GM12874 (cell line): ENCODE measurements around the gene GALNT8.

Experiments
- CTCF ChIP-seq: IDR thresholded peaks from 2 replicates; pipeline ENCODE4 v1.5.1; 2011; ENCODE audit warnings: low read depth, mild to moderate bottlenecking, control low read depth, low read length, moderate library complexity; ENCODE audit not compliant: insufficient read depth

The GALNT8 gene

DNA sequence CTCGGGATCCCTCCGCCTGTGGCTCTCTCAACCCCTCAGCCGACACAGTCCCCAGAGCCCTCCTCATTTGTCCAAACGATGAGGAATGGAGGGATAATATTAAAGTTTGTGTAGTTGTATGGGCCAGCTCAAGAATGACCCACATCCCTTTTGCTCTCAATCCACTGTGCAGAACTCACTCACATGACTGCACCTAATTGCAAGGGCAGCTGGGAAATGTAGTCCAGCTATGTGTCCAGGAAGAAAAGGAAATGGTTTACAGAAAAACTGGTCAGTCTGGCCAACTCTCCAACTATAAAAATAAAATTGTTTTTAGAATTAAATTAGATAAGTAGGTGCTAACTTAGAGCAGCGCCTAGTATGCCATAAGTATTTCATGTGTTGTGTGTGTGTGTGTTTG is 66.6 kb downstream of the GALNT8 start:
- TF ChIP-seq CTCF, result no peak

- TF ChIP-seq CTCF, result no peak
Measured at GRCh38 chr12:4787965-4788364, 67.8 kb downstream of the GALNT8 start.

DNA sequence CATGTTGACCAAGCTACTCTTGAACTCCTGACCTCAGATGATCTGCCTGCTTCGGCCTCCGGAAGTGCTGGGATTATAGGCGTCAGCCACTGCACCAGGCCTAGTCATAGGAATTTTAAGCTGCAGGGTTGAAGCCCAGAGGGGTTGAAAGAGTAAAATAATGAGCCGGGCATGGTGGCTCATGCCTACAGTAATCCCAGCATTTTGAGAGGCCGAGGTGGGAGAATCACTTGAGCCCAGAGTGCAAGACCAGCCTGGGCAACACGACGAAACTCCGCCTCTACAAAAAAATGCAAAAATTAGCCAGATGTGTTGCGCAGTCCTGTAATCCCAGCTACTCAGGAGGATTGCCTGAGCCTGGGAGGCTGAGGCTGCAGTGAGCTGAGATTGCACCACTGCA is 69.6 kb downstream of the GALNT8 start:
- no peak for TF ChIP-seq CTCF

GRCh38 chr12:4791497-4791896 is 71.3 kb downstream of the GALNT8 start:
- no peak for TF ChIP-seq CTCF

DNA sequence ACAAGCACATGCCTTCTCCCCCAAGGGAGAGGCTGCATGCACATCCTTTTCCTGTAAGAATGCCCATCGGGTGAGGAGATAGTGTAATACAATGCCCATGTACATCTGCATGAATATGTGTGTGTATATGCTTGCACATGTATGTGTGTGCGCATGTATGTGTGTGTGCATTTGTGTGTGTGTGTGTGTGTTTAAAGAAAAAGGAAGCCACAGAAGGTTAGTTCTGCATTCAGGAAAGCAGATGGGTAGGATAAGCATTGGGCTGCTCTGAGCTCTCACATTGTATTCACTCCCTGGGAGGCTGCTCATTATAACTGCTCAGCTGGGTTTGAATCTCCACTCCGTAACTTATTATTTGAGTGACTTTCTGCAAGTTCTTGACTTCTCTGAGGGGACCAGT is 74.3 kb downstream of the GALNT8 start:
- TF ChIP-seq CTCF, result no peak

DNA sequence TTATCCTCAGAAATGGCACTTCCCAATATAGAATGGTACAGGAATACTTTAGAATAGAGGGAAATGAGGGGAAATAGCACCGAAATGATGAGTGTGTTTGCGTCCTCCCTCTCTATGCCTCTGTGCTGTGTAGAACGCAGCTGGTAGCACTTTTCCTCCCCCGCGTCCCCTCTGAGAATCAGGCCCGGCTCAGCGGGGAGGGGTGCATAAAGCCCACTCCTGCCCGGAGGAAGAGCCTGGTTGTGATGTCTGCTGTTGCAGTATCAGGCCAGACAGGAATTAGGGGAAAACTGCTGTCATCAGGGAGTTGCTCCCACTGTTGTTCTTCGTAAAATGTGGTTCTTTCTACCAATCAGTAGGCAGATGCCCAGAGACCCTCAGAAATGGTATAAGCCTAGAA is 76.0 kb downstream of the GALNT8 start:
- TF ChIP-seq CTCF, result no peak

- TF ChIP-seq CTCF, result no peak
Measured at GRCh38 chr12:4796694-4797482, 76.7 kb downstream of the GALNT8 start.
